Stomach smooth muscle (tissue), 2 donors: ENCODE data around the gene MAP7.

Source experiments
- H3K27ac ChIP-seq: one replicate; pipeline ENCODE4 v1.7.0; 2013; ENCODE audit warnings: mild to moderate bottlenecking, low read length, inconsistent platforms
- H3K27me3 ChIP-seq, 2 donors: one replicate each; pipeline ENCODE4 v1.7.0; 2013; ENCODE audit warnings: low read length in 2 of 2; ENCODE audit not compliant: insufficient read depth in 2 of 2, control insufficient read depth in 1 of 2
- H3K36me3 ChIP-seq, 2 donors: one replicate each; pipeline ENCODE4 v1.7.0; 2013; ENCODE audit warnings: low read length in 2 of 2; ENCODE audit not compliant: control insufficient read depth in 2 of 2, insufficient read depth in 2 of 2
- H3K4me1 ChIP-seq: one replicate; pipeline ENCODE4 v1.7.0; 2013; ENCODE audit warnings: low read length; ENCODE audit not compliant: control insufficient read depth, insufficient read depth
- H3K4me3 ChIP-seq, 2 donors: one replicate each; pipeline ENCODE4 v1.7.0; 2013; ENCODE audit warnings: low read length in 2 of 2
- H3K9ac ChIP-seq, 2 donors: one replicate each; pipeline ENCODE4 v1.7.0; 2013; ENCODE audit warnings: low read length in 2 of 2, mild to moderate bottlenecking in 1 of 2
- H3K9me3 ChIP-seq, 2 donors: one replicate each; pipeline ENCODE4 v1.7.0; 2013; ENCODE audit warnings: low read length in 2 of 2; ENCODE audit not compliant: control insufficient read depth in 2 of 2
- donor health status: healthy.
- donor health status: Pancreatic carcinoma.

The MAP7 gene

DNA sequence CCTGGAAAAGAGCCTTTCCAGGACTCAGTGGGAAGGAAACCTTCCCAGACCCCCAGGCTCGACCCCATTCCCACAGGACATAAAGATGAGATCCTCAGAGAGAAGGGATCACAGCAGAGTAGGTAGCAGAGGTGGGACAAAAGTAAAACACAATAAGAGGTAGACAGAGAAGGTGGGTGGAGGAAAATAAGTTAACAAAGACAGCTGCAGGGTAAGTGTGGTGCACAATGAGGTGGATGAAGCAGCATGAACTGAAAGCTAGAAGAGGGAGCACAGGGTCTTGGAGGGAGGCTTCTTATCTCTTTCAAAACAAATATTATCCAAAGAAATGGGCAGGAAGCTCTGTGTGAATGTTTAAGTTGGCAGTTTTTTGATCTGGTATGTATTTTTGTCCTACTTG is 14.0 kb upstream of the MAP7 start:
- Histone ChIP-seq H3K9ac (no peak overlapping the region), H3K9me3 (no peaks in the 10 kb centered on the region), H3K27ac (no peak overlapping the region), H3K27me3 (no peaks in the 10 kb centered on the region), H3K4me3 (no peak overlapping the region), H3K36me3 (peaks cover 5 to 9% of the 10 kb centered on the region in 2 donors), H3K4me1 (no peaks in the 10 kb centered on the region)

DNA sequence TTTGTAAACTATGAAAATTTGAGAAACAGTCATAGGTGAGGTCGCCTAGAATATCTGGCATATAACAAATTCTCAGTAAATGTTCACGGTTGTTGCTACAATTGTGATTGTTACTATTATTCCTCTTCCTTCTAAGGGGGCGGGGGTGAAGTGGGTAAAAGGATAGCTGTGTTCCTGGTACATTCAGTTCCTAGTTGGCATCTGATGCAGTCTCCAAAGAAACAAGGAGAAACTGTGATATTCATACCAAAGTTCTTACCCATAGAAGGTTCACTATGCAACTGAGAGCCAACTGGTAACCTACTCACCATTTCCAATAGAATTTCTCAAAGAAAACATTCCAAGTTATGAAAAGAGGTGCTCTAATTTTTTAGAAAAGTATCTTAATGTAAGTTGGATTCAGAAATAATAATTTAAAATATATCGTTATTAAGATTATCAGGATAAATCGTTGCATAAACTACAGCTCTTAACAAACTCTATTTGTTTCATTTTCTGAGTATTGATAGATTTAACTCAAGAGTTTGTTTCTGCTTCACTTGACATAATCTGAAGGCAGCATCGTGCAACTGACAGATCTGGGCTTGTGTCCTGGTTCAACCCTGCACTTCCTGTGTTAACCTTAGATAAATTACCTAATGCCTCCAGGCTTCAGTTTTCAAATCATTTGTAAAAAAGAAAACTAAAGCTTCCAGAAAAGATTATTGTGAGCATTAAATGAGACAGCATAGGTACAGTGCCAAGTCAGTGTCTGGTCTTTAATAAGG is 13.3 kb upstream of the MAP7 start:
- Histone ChIP-seq H3K27ac (no peak overlapping the region), H3K27me3 (no peaks in the 10 kb centered on the region), H3K4me3 (no peak overlapping the region), H3K9ac (no peak overlapping the region), H3K9me3 (no peaks in the 10 kb centered on the region), H3K4me1 (no peaks in the 10 kb centered on the region), H3K36me3 (peaks cover 5 to 9% of the 10 kb centered on the region in 2 donors)

DNA sequence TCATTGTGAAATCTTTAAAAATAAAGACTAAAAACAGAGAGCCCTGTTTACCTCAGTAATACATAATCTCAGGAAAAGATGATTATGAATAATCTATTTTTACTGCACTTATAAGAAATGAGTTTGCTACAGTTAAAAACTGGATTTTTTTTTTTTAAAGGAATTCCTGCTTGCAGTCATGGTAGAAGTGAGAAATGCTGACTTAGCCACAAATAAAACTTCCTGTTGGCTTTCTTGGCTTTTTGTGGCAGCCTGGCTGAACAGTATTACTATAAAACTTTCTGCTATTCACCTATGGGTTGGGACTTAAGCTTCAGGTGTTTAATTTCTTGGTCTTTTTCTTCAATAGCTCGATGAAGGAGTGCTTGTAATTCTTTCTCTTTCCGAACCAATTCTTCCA is 12.0 kb upstream of the MAP7 start:
- H3K36me3 ChIP-seq: peaks cover 0 to 11% of the 10 kb centered on the region in 2 donors
- H3K9me3 ChIP-seq: no peaks in the 10 kb centered on the region
- H3K4me3 ChIP-seq: no peak overlapping the region
- H3K9ac ChIP-seq: no peak overlapping the region
- H3K27me3 ChIP-seq: no peaks in the 10 kb centered on the region
- H3K4me1 ChIP-seq: no peaks in the 10 kb centered on the region
- H3K27ac ChIP-seq: no peak overlapping the region

DNA sequence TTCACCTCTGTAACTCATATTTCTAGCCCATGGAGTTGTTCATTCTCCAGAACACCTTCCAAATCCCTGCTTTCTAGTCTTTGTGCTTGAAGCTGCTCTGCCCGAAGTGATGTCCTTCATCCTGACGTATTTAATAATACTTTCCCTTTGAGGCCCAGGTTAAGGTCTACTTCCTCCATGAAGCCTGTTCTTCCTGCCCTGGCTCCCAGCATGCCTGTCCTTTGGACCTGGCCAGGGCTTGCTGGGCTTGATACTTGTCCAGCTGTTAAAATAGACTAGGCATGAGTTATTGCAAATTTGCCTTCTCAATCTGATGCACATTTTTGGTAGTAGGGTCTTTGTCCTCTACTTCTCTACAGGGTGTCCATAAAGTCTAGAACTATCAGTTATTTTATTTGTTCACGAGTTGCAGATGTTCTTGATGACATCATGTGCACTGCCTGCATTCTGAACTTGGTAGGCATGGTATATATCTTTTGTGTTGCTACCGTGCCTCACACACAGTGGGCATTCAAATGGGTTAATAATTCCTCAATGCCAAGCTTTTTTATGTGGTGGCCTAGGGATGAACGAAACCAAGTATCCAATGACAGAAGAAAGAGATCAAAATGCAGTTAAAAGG is 3.1 kb upstream of the MAP7 start:
- H3K9ac ChIP-seq: no peak overlapping the region
- no peak overlapping the region for H3K4me3 ChIP-seq
- peaks cover 17 to 49% of the 10 kb centered on the region in 2 donors for H3K27me3 ChIP-seq
- no peaks in the 10 kb centered on the region for H3K9me3 ChIP-seq
- peaks cover 0 to 5% of the 10 kb centered on the region in 2 donors for H3K36me3 ChIP-seq
- H3K27ac ChIP-seq: no peak overlapping the region
- peaks cover 13% of the 10 kb centered on the region for H3K4me1 ChIP-seq

DNA sequence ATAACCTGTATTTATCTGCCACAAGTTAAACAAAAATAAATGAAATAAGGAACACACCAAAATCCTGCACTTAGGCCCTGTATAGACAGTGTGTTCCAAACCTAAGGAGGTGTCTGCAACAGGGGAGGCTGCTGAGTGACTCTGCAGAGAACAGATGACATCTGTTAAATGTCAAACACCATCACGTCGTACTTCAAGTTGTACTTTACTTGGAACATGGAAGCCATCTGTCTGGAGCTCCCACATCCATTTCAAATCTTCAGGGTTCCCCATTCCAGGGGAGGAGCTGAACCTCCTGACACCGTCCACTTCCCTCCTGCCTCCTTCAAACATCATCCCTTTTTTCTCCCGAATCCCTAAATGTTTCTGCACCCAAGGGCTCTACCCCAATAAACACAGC is 1.8 kb upstream of the MAP7 start:
- no peak overlapping the region for H3K9ac ChIP-seq
- H3K27me3 ChIP-seq: peaks cover 17 to 50% of the 10 kb centered on the region in 2 donors
- H3K27ac ChIP-seq: no peak overlapping the region
- H3K4me3 ChIP-seq: no peak overlapping the region
- H3K9me3 ChIP-seq: no peaks in the 10 kb centered on the region
- peaks cover 0 to 3% of the 10 kb centered on the region in 2 donors for H3K36me3 ChIP-seq
- peaks cover 13% of the 10 kb centered on the region for H3K4me1 ChIP-seq

DNA sequence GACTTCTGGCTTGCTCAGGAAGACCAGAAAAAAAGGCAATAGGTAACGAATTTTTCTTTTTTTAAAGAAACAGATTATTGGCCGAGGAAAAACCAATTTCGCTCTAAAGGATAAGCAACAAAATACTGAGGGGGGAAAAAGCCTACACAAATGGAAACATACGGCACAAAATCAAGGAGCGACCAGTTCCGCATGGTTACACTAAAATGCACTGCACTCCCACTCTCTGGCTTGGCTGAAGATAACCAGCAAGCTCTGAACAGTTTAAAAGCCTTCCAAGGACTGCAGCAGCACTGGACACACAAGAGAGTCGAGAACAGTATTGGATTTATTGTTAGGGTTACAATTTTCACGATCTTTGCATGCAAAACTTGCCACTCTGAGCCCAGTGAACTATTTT is 881 bp upstream of the MAP7 start:
- peaks cover 13% of the 10 kb centered on the region for H3K4me1 ChIP-seq
- peak overlapping the region in 1 of 2 donors; percentile 77 for H3K4me3 ChIP-seq
- no peaks in the 10 kb centered on the region for H3K9me3 ChIP-seq
- H3K27me3 ChIP-seq: peaks cover 17 to 50% of the 10 kb centered on the region in 2 donors
- no peak overlapping the region for H3K27ac ChIP-seq
- H3K9ac ChIP-seq: no peak overlapping the region
- H3K36me3 ChIP-seq: peaks cover 0 to 3% of the 10 kb centered on the region in 2 donors

DNA sequence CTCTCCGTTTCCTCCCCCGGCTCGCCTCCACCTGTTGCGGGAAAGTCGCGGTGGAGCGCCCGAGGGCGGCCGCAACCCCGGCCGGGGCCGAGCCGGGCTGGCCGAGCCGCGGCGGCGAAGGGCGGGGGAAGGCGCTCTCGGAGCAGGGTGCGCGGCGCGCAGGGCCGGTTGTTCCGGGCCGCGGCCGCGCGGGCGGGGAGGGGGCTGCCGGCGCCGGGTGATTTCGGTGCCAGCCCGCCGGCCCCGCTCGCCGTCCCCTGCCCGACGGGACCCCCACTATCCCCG is 235 bp downstream of the MAP7 start:
- Histone ChIP-seq H3K27me3 (peaks cover 17 to 50% of the 10 kb centered on the region in 2 donors), H3K4me3 (peak overlapping the region; percentile 61 to 77), H3K4me1 (peaks cover 13% of the 10 kb centered on the region), H3K36me3 (no peaks in the 10 kb centered on the region), H3K27ac (no peak overlapping the region), H3K9me3 (no peaks in the 10 kb centered on the region), H3K9ac (peak overlapping the region in 1 of 2 donors; percentile 37)

DNA sequence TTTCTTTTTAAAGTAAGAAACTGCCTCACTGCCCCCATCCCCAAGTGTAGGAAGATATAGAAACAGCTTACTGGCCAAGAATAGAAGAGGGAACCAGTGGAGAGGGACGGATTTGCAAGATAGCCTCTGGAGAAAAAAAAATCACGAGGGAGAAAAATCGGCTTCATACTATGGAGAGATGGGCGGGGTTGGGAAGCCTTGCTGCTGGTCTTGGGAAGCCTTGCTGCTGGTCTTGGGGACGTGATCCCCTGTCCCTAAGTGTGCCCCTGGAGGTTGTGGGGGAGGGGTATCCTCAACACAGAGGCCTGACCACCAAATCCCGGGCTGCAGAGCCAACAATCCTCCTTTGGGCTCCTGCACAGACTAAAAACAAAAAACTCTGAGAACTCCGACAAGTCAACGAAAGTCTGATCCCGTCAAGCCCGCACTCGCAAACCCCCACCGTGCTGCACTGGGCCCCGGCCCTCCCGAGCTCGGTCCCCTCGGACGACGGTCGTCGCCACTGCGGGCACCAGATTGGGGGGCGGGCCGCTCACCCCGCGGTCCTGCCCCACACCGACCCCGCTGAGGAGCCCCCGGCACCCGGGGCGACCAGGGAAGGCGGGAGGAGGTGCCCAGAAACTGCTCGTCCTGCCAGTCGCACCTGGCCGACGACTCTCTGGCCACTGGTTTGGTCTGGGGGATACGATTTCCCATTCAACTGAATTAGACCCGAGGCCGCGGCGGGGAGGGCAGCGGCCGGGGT is 750 bp downstream of the MAP7 start:
- Histone ChIP-seq H3K4me1 (peaks cover 13% of the 10 kb centered on the region), H3K9me3 (no peaks in the 10 kb centered on the region), H3K9ac (peak overlapping the region in 1 of 2 donors; percentile 37), H3K27me3 (peaks cover 17 to 48% of the 10 kb centered on the region in 2 donors), H3K36me3 (no peaks in the 10 kb centered on the region), H3K27ac (no peak overlapping the region), H3K4me3 (peak overlapping the region; percentile 34 to 77)

DNA sequence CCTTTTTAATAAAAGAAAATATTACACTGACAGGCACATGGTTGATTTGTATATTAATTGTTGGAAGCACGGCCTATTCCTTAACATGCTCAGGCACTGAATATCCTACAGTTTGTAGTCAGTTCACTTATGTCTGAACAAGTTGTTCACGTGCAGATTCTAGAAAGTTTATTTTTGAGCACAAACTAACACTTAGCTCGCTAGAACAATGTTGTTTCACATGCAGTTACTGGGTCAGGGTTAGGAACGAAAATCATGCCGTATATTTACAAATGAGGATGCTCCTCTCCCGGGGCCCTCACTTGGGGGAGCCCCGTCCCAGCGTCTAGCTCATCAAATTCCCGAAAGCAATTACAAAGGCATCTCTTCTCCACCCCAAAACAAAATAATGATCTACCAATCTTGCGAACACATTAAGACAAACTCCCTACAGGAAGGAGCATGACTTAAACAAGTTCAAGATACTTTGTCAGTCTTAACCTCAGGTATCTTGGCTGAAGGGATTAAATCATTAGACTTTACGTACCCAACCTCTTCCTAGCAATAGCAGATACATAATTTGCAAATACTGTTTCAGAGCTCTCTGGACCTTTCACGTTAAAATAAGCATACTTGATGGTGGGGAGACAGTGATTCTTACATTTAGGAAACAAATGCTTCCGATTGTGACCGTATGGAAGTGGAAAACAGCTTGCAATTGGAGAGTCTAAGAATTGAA is 1.5 kb downstream of the MAP7 start:
- Histone ChIP-seq H3K27ac (no peak overlapping the region), H3K27me3 (peaks cover 17 to 45% of the 10 kb centered on the region in 2 donors), H3K4me1 (peaks cover 13% of the 10 kb centered on the region), H3K4me3 (peak overlapping the region in 1 of 2 donors; percentile 77), H3K36me3 (no peaks in the 10 kb centered on the region), H3K9ac (no peak overlapping the region), H3K9me3 (no peaks in the 10 kb centered on the region)

DNA sequence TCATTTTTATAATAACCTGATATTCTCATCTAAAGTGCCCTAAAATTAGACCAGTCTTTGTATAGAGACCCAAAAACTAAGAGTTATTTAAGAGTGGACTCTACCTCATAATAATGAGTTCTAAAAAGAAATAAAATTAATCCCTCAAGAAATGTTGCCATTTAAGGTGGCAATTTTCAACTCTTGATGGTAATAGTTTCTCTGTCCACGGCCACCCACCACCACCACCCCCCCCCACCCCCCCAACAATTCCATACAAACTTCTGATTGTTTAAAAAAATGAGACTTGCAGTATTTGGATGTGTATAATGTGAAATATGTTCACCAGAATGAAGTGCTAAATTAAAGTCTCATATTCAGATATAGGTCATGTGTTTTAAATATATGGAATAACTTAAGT is 2.4 kb downstream of the MAP7 start:
- H3K9ac ChIP-seq: no peak overlapping the region
- H3K27ac ChIP-seq: no peak overlapping the region
- H3K4me1 ChIP-seq: peaks cover 13% of the 10 kb centered on the region
- no peaks in the 10 kb centered on the region for H3K36me3 ChIP-seq
- H3K4me3 ChIP-seq: no peak overlapping the region
- no peaks in the 10 kb centered on the region for H3K9me3 ChIP-seq
- peaks cover 14 to 38% of the 10 kb centered on the region in 2 donors for H3K27me3 ChIP-seq
